ENCODE measurements around the gene ZNF473.
A peak's percentile ranks its signal among the peaks of the same experiment; 100 is the strongest.

ZNF473 gene

GRCh38 chr19:49983645-49984229 lies 42.1 kb upstream of the ZNF473 start:
- no peak overlapping the region for H3K4me3 ChIP-seq (ENCODE audit: low read depth, low read length)
- TF ChIP-seq CTCF (IDR thresholded peaks at IDR 0.05; ENCODE audit: low read depth, low read length): peak; percentile 84
- in situ Hi-C loops (cut with HindIII; ENCODE audit: low sequenced_read_pairs): no loop called here
- DNase-seq (ENCODE audit: low read depth, low spot score): no peak

GRCh38 chr19:49984491-49984890 lies 41.3 kb upstream of the ZNF473 start:
- TF ChIP-seq CTCF (IDR thresholded peaks at IDR 0.05; ENCODE audit: low read depth, low read length): no peak
- no peak overlapping the region for H3K4me3 ChIP-seq (ENCODE audit: low read depth, low read length)
- in situ Hi-C loops (cut with HindIII; ENCODE audit: low sequenced_read_pairs): no loop called here
- DNase-seq (ENCODE audit: low read depth, low spot score): no peak

GRCh38 chr19:49985871-49986270 lies 39.9 kb upstream of the ZNF473 start:
- DNase-seq (ENCODE audit: low read depth, low spot score): no peak
- in situ Hi-C loops (cut with HindIII; ENCODE audit: low sequenced_read_pairs): no loop called here
- H3K4me3 ChIP-seq (ENCODE audit: low read depth, low read length): no peak overlapping the region
- no peak for TF ChIP-seq CTCF (IDR thresholded peaks at IDR 0.05; ENCODE audit: low read depth, low read length)

GRCh38 chr19:49986354-49986753 lies 39.5 kb upstream of the ZNF473 start:
- no peak for DNase-seq (ENCODE audit: low read depth, low spot score)
- in situ Hi-C loops (cut with HindIII; ENCODE audit: low sequenced_read_pairs): no loop called here
- no peak overlapping the region for H3K4me3 ChIP-seq (ENCODE audit: low read depth, low read length)
- no peak for TF ChIP-seq CTCF (IDR thresholded peaks at IDR 0.05; ENCODE audit: low read depth, low read length)

- no peak overlapping the region for H3K4me3 ChIP-seq (ENCODE audit: low read depth, low read length)
- in situ Hi-C loops (cut with HindIII; ENCODE audit: low sequenced_read_pairs): no loop called here
- DNase-seq (ENCODE audit: low read depth, low spot score): peak; percentile 90
- TF ChIP-seq CTCF (IDR thresholded peaks at IDR 0.05; ENCODE audit: low read depth, low read length): no peak
These were observed 38.6 kb upstream of the ZNF473 start for GRCh38 chr19:49987159-49987698.

GRCh38 chr19:49988007-49988406 lies 37.8 kb upstream of the ZNF473 start:
- TF ChIP-seq CTCF (IDR thresholded peaks at IDR 0.05; ENCODE audit: low read depth, low read length): no peak
- DNase-seq (ENCODE audit: low read depth, low spot score): no peak
- in situ Hi-C loops (cut with HindIII; ENCODE audit: low sequenced_read_pairs): no loop called here
- no peak overlapping the region for H3K4me3 ChIP-seq (ENCODE audit: low read depth, low read length)

Data from astrocyte of the spinal cord (primary cell).